AG04449 (cell line): Measurements from ENCODE around the gene KRT16.
"Not testable (repeated sequence)": the region's sequence is repeated elsewhere in the genome, so short reads cannot be mapped to it uniquely, and the experiment has no call there.

Source experiments
- CTCF ChIA-PET: fragments of 350-600 bp; formaldehyde crosslinking; extraction: SDS; loops from one replicate; lab custom pipeline; 2021; ENCODE audit warnings: antibody characterized with exemption; lab: Yijun Ruan, JAX
- POLR2A ChIA-PET: fragments of 400-600, 350-600 bp; formaldehyde crosslinking; extraction: SDS; loops from one replicate; lab custom pipeline; 2020; ENCODE audit warnings: antibody characterized with exemption, inconsistent platforms; lab: Yijun Ruan, JAX
- DNase-seq: peaks from one replicate; pipeline ENCODE4 v3.0.0-alpha.2; 2010; ENCODE audit warnings: low read depth, low spot score
- H3K4me3 ChIP-seq: 2 replicates; pipeline ENCODE4 v1.5.1; 2011; ENCODE audit warnings: low read depth, mild to moderate bottlenecking, control low read depth, low read length
- CTCF ChIP-seq: IDR thresholded peaks from one replicate; pipeline ENCODE4 v1.5.1; 2011; ENCODE audit warnings: mild to moderate bottlenecking, moderate library complexity, low read length, control low read depth, inconsistent platforms; ENCODE audit not compliant: insufficient read depth; ENCODE audit errors: missing control alignments

The KRT16 gene

DNA sequence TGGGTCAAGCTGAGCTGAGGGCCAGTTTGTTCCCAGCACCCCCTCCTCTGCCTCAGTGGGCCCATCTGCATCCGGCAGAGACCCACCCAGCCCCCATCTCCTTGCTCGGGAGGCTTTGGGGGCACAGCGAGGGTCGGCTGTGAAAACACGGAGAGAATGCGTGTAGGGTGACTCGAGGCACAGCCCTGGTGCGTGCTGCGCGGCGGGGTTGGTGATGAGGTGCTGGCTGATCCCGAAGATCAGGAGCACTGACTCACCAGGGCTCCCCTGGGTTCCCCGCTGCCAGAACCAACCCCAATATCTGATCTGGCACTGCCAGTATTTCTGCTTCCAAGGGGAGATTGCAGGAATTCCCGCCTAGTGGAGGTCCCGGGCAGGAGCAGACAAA is 19.3 kb upstream of the KRT16 start:
- no peak overlapping the region for H3K4me3 ChIP-seq
- POLR2A ChIA-PET: no interaction called here
- TF ChIP-seq CTCF: no peak
- CTCF ChIA-PET: no interaction called here
- DNase-seq: no peak

DNA sequence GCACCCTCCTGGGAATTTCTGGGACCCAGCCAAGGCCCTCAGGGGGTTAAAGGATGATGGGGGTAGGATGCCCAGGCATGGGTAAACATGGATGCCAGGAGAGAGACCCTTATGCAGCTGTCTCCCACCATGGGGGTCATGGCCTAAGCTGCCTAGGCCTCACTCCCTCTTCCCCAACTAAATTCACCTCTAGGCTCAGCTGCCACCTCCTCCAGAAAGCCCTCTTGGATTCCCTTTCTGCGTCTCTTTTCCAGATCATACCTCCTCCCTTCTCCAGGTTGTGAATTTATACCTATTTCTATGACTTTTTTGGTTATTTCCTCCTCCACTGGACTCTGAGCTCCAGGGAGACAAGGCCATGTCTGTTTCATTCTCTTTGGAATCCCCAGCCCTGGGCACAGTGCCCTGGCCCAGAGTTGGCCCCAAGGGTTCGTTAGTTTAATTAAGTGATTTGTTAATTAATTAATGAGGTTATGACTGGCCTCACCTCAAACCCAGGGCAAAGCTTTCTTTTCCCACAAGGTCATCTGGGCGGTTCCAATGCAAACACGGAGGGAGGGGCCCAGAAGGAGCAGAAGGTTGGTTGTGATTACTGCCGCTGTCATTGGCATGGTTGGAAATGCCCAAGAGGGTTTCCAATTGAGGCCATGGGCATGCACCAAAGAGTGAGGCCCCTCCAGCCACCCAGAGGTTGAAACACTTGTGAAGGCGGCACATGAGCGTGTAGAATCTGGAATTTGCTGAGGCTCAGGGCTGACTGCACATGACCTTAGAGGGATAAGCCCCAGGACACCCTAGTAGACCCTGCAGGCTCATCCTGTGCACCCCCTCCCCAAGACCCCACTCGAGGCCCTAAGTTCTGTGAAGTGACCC is 18.7 kb upstream of the KRT16 start:
- TF ChIP-seq CTCF: no peak
- CTCF ChIA-PET: no interaction called here

DNA sequence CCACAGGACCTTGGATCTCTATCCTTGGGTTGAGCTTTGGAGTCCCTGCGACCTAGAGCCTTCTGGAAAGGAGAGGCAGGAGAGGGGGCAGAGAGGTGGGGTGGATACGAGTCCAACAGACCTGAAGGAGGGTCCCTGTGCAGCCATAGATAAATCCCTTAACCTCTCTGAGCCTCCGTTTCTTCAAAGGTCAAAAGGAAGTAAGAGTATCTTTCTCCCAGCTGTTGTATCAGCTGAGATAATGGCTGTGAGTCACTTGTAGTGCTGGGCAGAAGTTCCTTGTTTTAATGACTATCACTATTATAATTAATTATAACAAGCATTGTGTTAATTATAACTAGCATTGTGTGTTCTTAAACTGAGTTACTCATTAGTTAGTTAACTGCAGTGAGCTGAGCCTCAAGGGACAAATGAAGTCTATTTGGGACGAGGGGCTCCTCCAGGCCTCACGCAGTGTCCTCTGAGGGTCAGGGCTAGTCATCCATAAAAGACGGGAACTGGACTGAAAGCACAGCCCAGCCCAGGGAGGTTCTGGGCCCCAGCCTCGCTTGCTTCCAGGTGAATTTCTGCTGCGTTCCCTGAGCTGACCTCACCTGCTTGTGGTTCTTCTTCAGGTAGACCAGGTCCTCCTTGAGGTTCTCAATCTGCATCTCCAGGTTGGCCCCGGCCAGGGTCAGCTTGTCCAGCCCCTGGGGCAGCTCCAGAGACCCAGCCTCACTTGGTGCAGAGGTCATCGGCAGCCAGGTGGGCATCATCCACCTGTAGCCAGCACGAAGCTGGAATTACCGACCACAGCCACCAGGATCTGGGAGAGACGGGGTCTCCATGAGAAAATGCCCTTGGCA is 17.5 kb upstream of the KRT16 start:
- ChIA-PET POLR2A (no interaction called here), CTCF (interaction anchor here (3.3 to 3.8 kb wide), 2 partner anchors 19 to 81 kb away, joined by 12 to 19 read pairs; no protein-coding TSS in a partner anchor)
- TF ChIP-seq CTCF: no peak
- no peak overlapping the region for H3K4me3 ChIP-seq
- no peak for DNase-seq

More for the DNA sequence above, 18.7 kb upstream of the KRT16 start:
- POLR2A ChIA-PET: no interaction called here
- H3K4me3 ChIP-seq: no peak overlapping the region
- DNase-seq: no peak

- CTCF ChIA-PET: interaction anchor here (3.3 to 3.8 kb wide), 2 partner anchors 19 to 80 kb away, joined by 12 to 19 read pairs; no protein-coding TSS in a partner anchor
- DNase-seq: no peak
- no peak for TF ChIP-seq CTCF
- POLR2A ChIA-PET: no interaction called here
- H3K4me3 ChIP-seq: no peak overlapping the region
These were observed 16.7 kb upstream of the KRT16 start for GRCh38 chr17:41629316-41629715.

DNA sequence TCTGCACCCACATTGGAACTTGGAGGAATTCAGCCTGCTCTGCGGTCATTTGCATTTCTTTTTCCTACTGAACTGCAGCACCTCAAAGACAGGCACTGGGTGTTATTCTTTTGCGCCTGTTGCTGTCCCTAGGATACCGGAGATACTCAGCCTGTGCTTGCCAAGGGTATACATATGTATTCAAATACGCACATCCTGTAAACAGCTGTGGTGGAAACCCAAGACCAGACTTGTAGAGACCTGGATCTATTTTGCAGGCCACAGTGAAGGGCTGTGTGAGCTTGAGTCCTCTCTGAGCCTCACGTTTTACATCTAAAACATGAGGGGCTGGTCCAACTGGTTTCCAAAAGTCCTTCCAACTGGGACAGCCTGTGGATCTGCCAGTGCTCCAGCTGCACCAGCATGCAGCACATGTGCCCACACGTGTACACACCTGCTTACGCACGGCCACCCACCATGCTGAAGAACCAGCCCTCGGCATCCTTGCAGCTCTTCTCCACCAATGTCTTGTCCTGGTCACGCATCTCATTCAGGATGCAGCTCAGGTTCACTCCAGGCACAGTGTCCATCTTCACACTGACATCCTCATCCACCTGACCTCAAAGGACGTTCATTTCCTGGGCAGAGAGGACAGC is 16.2 kb upstream of the KRT16 start:
- POLR2A ChIA-PET, DNase-seq, H3K4me3 ChIP-seq: not testable (repeated sequence)
- CTCF ChIA-PET: interaction anchor here (3.3 to 3.8 kb wide), 2 partner anchors 20 to 80 kb away, joined by 12 to 19 read pairs; no protein-coding TSS in a partner anchor

DNA sequence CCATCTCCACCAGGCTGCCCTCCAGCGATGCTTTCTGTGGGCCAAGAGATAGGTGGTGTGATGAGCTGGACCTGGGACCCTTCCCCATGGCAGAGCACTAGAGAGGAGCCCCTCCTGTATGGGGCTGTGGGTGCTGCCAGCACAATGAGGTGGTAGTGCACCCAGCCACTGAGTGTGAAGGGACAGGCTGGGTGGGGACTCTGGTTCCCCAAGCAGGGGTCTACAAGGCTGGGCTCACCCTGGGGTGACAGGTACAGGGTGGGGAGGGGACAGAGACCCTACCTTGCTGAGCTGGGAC is 15.5 kb upstream of the KRT16 start:
- DNase-seq, H3K4me3 ChIP-seq, POLR2A ChIA-PET: not testable (repeated sequence)
- CTCF ChIA-PET: interaction anchor here (1.4 to 3.8 kb wide), 3 partner anchors 17 to 79 kb away, joined by 4 to 19 read pairs (median 12); no protein-coding TSS in a partner anchor
